IPS-18a (cell line): Measurements from ENCODE around the gene SYT3.

Experiments
- H3K27ac ChIP-seq: one replicate; pipeline ENCODE4 v1.5.1; 2013; ENCODE audit warnings: low read length
- H3K27me3 ChIP-seq: one replicate; pipeline ENCODE4 v1.6.1; 2013; ENCODE audit warnings: mild to moderate bottlenecking, low read length; ENCODE audit not compliant: control insufficient read depth, insufficient read depth
- H3K36me3 ChIP-seq: one replicate; pipeline ENCODE4 v1.6.1; 2013; ENCODE audit warnings: low read depth, low read length; ENCODE audit not compliant: control insufficient read depth
- H3K4me1 ChIP-seq: one replicate; pipeline ENCODE4 v1.6.1; 2013; ENCODE audit warnings: low read depth, low read length; ENCODE audit not compliant: control insufficient read depth
- H3K4me3 ChIP-seq: one replicate; pipeline ENCODE4 v1.5.1; 2013; ENCODE audit warnings: low read length
- H3K9ac ChIP-seq: one replicate; pipeline ENCODE4 v1.6.1; 2013; ENCODE audit warnings: mild to moderate bottlenecking, low read length, moderate library complexity
- H3K9me3 ChIP-seq: one replicate; pipeline ENCODE4 v1.6.1; 2013; ENCODE audit warnings: low read depth, low read length; ENCODE audit not compliant: control insufficient read depth

SYT3 gene

GRCh38 chr19:50639121-50640112, at the start of gene SYT3:
TSS of gene SYT3 (minus strand) at chr19:50639881. CDS start at chr19:50637411, 2,470 bp downstream.
- H3K9me3 ChIP-seq: peaks cover 4% of the 10 kb centered on the region
- H3K27me3 ChIP-seq: peaks cover 23% of the 10 kb centered on the region
- H3K27ac ChIP-seq: no peak within 1 kb of the TSS
- no peaks in the 10 kb centered on the region for H3K36me3 ChIP-seq
- H3K4me1 ChIP-seq: no peaks in the 10 kb centered on the region
- H3K9ac ChIP-seq: peak within 1 kb of the TSS; percentile 69
- peak within 1 kb of the TSS; percentile 86 for H3K4me3 ChIP-seq

- Histone ChIP-seq H3K27me3 (peaks cover 90% of the 10 kb centered on the region), H3K4me1 (peaks cover 7% of the 10 kb centered on the region), H3K36me3 (no peaks in the 10 kb centered on the region), H3K9ac (no peak overlapping the region), H3K9me3 (no peaks in the 10 kb centered on the region), H3K4me3 (no peak overlapping the region), H3K27ac (no peak overlapping the region)
Observed at GRCh38 chr19:50688766-50689165, 49.1 kb upstream of the SYT3 start.

GRCh38 chr19:50686310-50687032, 46.8 kb upstream of the SYT3 start:
- Histone ChIP-seq H3K9ac (no peak overlapping the region), H3K4me3 (peak overlapping the region; percentile 45), H3K4me1 (peaks cover 6% of the 10 kb centered on the region), H3K36me3 (no peaks in the 10 kb centered on the region), H3K9me3 (no peaks in the 10 kb centered on the region), H3K27ac (no peak overlapping the region), H3K27me3 (peaks cover 87% of the 10 kb centered on the region)

DNA sequence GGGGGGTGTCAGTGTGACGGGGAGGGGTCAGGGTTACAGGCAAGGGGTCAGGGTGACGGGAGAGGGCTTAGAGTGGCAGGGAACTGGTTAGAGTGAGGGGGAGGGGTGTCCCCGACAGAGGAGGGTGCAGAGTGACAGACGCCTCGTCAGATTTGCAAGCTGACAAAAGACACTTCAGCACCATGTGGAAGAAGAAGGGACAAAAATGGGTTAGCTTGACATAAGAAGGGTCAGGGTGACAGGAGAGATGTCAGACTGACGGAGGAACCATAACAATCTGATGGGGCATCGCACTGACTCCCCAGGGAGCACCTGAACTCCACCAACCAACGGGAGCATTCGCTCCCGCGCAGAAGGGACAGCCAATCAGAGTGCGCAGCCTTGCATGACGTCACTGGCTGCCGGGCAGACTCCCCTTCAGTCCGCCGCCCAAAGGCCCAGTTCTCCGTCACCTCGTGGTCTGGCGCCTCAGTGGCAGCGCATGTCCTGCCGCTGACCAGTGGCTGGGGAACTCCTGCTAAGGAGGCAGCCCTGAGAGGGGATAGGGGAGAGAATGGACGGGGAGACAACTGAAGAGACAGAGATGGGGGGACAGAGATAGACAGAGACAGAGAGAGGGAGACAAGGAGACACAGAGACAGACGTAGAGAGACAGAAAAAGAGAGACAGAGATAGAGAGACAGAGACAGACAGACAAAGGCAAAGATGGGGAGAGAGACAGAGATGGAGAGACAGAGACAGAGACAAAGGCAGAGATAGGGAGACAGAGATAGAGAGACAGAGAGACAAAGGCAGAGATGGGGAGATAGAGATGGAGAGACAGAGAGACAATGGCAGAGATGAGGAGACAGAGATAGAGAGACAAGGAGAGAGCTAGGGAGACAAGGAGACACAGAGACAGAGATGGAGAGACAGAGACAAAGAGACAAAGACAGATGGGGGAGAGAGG, 39.8 kb upstream of the SYT3 start:
- Histone ChIP-seq H3K36me3 (no peaks in the 10 kb centered on the region), H3K9ac (no peak overlapping the region)

DNA sequence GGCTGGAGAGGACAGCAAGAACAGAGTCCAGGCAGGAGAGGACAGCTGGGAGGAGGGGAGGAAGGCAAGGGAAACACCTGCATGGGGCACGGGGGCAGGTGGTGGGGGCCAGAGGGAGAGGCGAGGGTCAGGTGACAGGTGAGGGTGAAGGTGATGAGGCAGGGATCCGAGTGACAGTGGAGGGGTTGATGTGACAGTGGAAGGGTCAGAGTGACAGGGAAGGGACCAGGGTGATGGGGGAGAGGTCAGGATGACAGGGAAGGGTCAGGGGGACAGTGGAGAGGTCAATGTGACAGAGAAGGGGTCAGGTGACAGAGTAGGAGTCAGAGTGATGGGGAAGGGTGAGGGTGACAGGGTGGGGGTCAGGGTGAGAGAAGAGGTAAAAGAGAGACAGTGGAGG, 38.6 kb upstream of the SYT3 start:
- Histone ChIP-seq H3K36me3 (no peaks in the 10 kb centered on the region), H3K9me3 (no peaks in the 10 kb centered on the region), H3K4me3 (no peak overlapping the region), H3K9ac (no peak overlapping the region), H3K27me3 (peaks cover 57% of the 10 kb centered on the region), H3K27ac (no peak overlapping the region), H3K4me1 (peaks cover 13% of the 10 kb centered on the region)

More for the DNA sequence above, 39.8 kb upstream of the SYT3 start:
- H3K27ac ChIP-seq: no peak overlapping the region
- H3K9me3 ChIP-seq: no peaks in the 10 kb centered on the region
- H3K4me3 ChIP-seq: no peak overlapping the region
- H3K27me3 ChIP-seq: peaks cover 60% of the 10 kb centered on the region
- H3K4me1 ChIP-seq: peaks cover 13% of the 10 kb centered on the region

- H3K36me3 ChIP-seq: no peaks in the 10 kb centered on the region
- H3K9me3 ChIP-seq: no peaks in the 10 kb centered on the region
- H3K27ac ChIP-seq: no peak overlapping the region
- H3K4me1 ChIP-seq: peaks cover 13% of the 10 kb centered on the region
- no peak overlapping the region for H3K4me3 ChIP-seq
- H3K27me3 ChIP-seq: peaks cover 57% of the 10 kb centered on the region
- no peak overlapping the region for H3K9ac ChIP-seq
Observed at GRCh38 chr19:50677636-50678035, 38.0 kb upstream of the SYT3 start.

DNA sequence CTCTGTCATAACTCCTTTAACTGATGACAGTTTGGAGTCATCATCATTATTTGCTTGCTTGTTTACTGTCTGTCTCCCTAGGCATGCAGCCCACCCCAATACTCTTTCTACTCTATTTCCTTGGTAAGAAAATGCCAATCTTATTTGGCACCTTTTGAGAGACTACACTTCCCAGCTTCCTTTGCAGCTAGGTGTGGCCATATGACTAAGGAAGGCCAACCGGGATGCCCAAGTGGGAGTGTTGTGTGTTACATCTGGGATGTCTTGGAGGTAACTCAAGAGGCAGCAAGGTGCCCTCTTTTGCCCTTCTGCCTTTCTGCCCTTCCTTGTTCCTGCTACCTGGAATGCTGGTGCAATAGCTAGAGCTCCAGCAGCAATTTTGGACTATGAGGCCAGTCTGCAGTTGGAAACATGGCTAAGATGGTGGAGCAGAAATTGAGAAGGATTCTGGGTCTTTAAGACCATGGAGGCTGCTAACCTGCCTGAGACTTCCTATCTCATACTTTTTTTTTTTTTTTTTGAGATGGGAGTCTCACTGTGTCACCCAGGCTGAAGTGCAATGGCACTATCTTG, 37.0 kb upstream of the SYT3 start:
- Histone ChIP-seq H3K27me3 (peaks cover 60% of the 10 kb centered on the region), H3K9me3 (no peaks in the 10 kb centered on the region), H3K36me3 (no peaks in the 10 kb centered on the region), H3K4me1 (peaks cover 13% of the 10 kb centered on the region), H3K9ac (no peak overlapping the region), H3K4me3 (no peak overlapping the region), H3K27ac (no peak overlapping the region)

- H3K4me3 ChIP-seq: no peak overlapping the region
- no peaks in the 10 kb centered on the region for H3K36me3 ChIP-seq
- no peaks in the 10 kb centered on the region for H3K9me3 ChIP-seq
- no peak overlapping the region for H3K27ac ChIP-seq
- H3K4me1 ChIP-seq: peaks cover 9% of the 10 kb centered on the region
- peaks cover 61% of the 10 kb centered on the region for H3K27me3 ChIP-seq
- H3K9ac ChIP-seq: no peak overlapping the region
Observed at GRCh38 chr19:50673118-50673517, 33.4 kb upstream of the SYT3 start.

- Histone ChIP-seq H3K9me3 (no peaks in the 10 kb centered on the region), H3K36me3 (no peaks in the 10 kb centered on the region), H3K9ac (no peak overlapping the region), H3K27ac (no peak overlapping the region), H3K4me3 (no peak overlapping the region), H3K4me1 (peaks cover 4% of the 10 kb centered on the region), H3K27me3 (peaks cover 78% of the 10 kb centered on the region)
Observed at GRCh38 chr19:50670102-50670380, 30.4 kb upstream of the SYT3 start.

GRCh38 chr19:50669302-50670101, 29.8 kb upstream of the SYT3 start:
- Histone ChIP-seq H3K27me3 (peaks cover 78% of the 10 kb centered on the region), H3K9ac (no peak overlapping the region), H3K4me1 (peaks cover 4% of the 10 kb centered on the region), H3K36me3 (no peaks in the 10 kb centered on the region), H3K27ac (no peak overlapping the region), H3K4me3 (no peak overlapping the region), H3K9me3 (no peaks in the 10 kb centered on the region)
